Measurements from ENCODE around the gene CBX4. TPM values are rescaled to one million over a fixed set of nuclear protein-coding genes. Genes with fewer than 3 reads are reported as not detected.
A peak's percentile ranks its signal among the peaks of the same experiment; 100 is the strongest.

Gene CBX4
- total RNA-seq, 4 donors from 2014 or later, result 5.5 to 16.6 (median 10.6) TPM

DNA sequence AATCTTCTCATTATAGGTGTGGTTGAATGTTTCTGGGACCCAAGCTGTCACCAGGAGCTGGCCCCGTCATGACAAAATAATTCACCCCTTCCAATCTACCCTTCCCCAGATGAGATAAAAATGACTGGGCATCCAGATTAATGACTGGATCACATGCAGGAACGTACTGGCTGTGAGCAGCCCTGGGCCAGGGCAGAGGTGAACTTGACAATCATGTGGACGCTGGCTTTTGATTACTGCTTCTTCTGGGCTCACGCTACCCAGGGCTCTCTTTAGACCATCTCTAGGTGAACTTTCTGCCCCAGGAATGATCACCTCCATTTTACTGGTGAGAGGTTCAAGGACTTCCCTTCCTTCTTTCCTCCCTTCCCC is 18.3 kb downstream of the CBX4 start:
- ATAC-seq (ENCODE audit: low FRiP score) (no peak), DNase-seq (ENCODE audit: low spot score) (no peak)
- TF ChIP-seq, protein P1, sequence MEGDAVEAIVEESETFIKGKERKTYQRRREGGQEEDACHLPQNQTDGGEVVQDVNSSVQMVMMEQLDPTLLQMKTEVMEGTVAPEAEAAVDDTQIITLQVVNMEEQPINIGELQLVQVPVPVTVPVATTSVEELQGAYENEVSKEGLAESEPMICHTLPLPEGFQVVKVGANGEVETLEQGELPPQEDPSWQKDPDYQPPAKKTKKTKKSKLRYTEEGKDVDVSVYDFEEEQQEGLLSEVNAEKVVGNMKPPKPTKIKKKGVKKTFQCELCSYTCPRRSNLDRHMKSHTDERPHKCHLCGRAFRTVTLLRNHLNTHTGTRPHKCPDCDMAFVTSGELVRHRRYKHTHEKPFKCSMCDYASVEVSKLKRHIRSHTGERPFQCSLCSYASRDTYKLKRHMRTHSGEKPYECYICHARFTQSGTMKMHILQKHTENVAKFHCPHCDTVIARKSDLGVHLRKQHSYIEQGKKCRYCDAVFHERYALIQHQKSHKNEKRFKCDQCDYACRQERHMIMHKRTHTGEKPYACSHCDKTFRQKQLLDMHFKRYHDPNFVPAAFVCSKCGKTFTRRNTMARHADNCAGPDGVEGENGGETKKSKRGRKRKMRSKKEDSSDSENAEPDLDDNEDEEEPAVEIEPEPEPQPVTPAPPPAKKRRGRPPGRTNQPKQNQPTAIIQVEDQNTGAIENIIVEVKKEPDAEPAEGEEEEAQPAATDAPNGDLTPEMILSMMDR (IDR thresholded peaks at IDR 0.05), result no peak

DNA sequence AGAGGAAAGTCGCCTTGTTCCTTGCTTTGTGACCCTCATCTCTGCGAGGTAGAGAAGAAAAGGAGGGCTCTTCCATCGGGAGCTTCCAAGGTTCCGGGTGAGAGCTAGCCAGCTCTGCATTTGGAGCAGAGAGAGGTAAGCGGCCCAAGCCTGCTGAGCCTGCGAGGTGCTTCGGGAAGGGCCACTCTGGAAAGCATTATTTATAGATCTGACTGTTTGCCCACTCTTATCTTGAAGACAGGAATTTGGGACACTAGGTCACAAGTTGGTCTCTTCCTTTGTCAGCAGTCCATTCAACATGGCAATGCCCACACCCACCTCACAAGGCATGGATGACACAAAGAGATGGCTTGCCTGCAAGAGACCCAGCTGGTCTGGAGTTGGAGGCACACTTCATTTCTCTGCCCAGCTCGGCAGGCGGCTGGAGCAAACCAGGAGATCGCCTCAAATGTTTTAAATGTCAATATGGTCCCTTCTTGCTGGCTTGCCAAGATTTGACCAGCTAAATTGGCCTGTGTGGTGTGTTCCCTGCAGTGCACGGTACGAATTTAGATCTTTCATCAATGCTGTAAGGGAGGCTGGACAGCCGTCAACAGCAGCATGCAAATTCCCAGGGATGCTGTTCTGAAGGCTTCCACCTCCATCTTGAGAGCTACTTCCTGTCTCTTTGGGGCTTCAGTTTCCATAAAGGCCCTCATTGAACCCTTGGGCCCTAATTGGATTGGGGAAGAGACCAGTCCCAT is 19.5 kb downstream of the CBX4 start:
- TF ChIP-seq, protein P1 (IDR thresholded peaks at IDR 0.05), result no peak
- ATAC-seq (ENCODE audit: low FRiP score), result no peak
- DNase-seq (ENCODE audit: low spot score), result no peak

DNA sequence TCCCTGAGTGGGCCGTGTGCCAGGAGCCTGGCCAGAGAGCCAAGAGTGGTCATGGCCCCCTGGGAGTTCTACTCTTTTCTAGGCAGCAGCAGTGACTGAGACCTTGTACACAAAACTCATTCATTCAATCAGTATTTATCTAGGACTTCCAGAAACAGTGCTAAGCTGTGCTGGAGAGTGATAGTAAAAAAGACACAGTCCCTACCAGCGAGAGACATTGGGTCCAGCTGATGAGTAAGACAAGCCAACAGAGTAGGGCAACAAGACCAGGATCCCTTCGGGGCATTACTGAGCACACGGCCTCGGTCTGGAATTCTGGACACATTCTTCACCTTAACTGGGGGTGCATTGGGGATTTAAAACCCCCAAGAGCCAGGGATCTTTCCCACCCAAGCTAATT is 20.2 kb downstream of the CBX4 start:
- DNase-seq (ENCODE audit: low spot score), result no peak
- TF ChIP-seq, protein P1 (IDR thresholded peaks at IDR 0.05), result no peak
- no peak for ATAC-seq (ENCODE audit: low FRiP score)

DNA sequence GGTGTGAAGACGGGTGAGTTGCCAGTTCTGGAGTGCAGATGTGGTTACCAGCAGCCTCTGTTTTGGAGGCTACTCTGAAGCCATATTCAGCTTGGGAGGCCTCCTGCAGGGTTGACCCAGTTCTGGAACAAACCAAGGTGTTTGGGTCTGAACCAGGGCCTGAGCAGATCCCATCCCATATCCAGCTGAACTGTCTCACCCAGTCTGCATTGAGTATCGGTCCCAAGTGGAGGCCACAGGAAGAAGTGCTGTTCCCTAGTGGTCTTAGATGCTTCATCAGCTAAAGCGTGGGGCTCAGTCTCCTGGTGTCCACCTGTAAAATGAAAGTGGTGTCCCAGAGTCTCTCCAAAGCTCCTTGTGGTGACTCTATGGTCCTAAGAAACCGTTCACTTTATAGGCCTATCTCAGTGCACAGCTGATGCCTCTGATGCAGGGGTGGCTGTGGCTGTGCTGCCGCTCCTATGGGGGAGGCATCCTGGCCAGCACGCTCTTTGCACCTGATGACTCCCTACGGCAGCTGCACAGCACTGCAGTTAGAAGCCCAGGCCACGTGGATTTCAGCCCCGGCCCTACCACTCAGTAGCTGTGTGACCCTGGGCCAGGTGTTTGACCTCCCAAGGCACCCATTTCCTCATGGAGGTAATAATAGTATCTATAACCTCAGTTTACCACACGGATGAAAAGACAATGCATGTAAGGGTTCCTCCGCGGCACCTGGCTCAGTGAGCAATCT is 21.0 kb downstream of the CBX4 start:
- ATAC-seq (ENCODE audit: low FRiP score), result no peak
- DNase-seq (ENCODE audit: low spot score), result no peak
- TF ChIP-seq, protein P1 (IDR thresholded peaks at IDR 0.05), result no peak

DNA sequence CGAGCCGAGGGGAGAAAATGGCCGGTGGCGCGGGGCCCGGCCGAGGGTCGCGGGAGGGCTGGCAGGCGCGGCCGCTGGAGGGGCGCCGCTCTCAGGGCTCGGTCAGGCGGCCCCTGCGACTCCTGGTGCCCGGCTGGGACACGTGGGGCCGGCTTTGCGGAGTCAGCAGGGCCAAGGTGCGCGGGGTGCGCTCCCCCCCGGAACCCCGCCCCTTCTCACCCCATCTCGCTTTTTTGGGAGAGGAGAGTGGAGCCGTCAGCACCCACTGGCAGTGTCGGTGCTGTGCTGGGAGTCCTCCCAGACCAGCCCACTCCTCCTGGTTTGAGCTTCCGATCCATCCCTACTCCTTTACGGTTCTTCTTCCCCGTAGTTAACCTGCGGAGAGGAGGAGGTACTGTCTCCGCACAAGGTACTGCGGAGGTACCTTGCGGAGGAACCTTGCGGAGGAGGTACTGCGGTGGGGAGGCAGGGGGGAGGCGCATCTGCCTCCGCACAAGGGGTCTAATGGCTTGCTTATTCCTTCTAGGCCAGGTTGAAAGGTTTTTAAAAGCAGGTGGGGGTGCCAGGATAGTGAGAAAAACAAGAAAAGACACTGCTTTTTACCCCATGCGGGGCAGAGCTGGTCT is 23.3 kb downstream of the CBX4 start:
- DNase-seq (ENCODE audit: low spot score), result no peak
- TF ChIP-seq, protein P1 (IDR thresholded peaks at IDR 0.05), result no peak
- no peak for ATAC-seq (ENCODE audit: low FRiP score)

DNA sequence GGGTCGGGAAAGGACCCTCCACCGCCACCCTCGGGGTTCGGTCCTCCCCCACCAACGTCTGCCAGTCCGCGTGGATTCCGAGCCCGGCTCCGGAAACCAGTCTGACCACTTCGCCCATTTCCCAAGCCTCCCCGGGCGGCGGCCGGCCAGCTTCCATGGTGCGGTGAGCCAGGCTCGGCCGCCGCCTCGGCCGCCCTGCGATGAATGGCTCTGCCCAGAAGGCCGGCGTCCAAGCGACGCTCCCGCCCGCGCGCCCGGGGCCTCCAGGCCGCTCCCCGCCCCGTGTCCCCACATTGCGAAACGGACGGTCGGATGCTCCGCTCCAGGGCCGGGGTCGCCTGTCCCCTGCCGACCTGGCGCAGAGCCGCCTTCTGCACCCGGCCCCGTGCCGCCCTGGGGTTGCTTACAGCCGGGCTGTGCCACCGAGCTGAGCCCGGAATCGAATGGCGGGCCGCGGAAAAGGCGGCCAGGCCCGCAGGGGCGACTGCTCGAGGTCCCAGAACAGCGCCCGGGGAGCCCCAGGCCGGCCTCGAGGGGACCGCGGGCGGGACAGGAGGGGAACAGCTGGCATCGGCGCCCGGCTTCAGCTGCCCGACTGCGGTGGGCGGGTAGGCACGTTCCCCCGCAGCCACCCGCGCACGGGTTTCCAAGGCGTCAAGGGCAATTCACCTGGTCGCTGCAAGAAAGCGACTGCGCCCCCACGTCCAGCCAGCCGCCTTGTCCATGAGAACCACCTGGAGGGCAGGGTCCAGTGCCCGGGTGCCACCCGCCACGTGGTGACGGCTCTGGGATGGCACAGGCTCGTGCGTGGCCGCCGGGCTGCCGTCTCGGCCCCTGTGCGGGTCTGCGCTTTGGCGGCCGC is 24.0 kb downstream of the CBX4 start:
- TF ChIP-seq, protein P1 (IDR thresholded peaks at IDR 0.05), result no peak
- DNase-seq (ENCODE audit: low spot score), result no peak

More for the DNA sequence above, 24.0 kb downstream of the CBX4 start:
- ATAC-seq (ENCODE audit: low FRiP score), result peak; percentile 48
